Endometrium (tissue), 2 donors: ENCODE measurements around the gene NTN1.

Experiments
- FAIRE-seq: peaks from 2 replicates; lab custom pipeline; 2012; peaks lifted over from hg19 to GRCh38; lab: Jason Lieb, UNC
- donor health status: control.
- donor health status: control.

The NTN1 gene

GRCh38 chr17:9273428-9274391 lies 252.4 kb downstream of the NTN1 start:
- FAIRE-seq = no peak

- FAIRE-seq = no peak
Measured at GRCh38 chr17:9274973-9275372, 253.7 kb downstream of the NTN1 start.

DNA sequence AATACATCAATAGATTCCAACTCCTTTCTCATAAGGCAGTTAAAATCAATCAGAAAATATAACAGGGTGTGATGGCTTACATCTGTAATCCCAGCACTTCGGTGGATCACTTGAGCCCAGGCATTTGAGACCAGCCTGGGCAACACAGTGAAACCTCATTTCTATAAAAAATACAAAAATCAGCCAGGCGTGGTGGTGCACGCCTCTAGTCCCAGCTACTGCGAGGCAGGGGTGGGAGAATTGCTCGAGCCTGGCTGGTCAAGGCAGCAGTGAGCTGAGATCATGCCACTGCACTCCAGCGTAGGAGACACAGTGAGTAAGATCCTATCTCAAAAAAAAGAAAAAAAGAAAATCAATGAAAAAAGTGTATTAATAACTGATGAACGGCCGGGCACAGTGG lies 258.6 kb downstream of the NTN1 start:
- FAIRE-seq = no peak

DNA sequence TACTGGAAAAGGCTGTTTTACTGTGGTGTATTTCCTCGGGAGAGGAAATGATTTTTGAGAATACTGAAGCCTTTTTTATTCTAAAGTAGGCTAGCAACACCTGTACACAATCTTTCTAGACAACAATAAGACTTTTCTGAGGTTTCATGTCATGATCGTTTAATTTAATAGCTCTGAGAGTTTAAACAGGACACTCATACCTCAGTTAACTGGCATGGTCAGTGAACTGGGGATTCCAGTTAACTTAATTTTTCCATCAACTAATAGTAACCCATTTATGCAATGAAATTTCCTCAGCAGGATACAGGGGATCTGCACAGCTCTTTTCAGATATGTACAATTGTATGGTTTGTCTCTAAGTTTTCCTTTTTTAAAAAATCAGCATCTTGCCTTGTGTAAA lies 262.6 kb downstream of the NTN1 start:
- no peak for FAIRE-seq

DNA sequence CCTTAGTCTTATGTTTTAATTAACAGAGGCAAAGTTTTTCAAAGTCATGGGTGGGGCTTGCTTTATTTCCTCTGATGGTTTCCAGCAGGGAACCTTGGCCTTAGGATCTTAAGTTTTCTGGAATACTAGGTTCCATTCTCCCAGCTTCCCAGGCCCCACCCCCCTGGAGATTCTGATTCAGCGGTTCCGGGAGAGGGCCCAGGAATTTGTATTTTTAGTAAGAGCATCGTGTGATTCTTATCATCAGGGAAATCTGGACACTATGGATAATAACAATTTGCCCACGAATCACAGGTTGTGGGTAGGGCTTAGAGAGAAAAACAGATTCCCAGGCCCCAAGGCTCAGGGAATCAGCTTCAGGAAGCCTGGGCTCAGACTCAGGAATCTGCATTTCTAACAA lies 263.6 kb downstream of the NTN1 start:
- FAIRE-seq = no peak

DNA sequence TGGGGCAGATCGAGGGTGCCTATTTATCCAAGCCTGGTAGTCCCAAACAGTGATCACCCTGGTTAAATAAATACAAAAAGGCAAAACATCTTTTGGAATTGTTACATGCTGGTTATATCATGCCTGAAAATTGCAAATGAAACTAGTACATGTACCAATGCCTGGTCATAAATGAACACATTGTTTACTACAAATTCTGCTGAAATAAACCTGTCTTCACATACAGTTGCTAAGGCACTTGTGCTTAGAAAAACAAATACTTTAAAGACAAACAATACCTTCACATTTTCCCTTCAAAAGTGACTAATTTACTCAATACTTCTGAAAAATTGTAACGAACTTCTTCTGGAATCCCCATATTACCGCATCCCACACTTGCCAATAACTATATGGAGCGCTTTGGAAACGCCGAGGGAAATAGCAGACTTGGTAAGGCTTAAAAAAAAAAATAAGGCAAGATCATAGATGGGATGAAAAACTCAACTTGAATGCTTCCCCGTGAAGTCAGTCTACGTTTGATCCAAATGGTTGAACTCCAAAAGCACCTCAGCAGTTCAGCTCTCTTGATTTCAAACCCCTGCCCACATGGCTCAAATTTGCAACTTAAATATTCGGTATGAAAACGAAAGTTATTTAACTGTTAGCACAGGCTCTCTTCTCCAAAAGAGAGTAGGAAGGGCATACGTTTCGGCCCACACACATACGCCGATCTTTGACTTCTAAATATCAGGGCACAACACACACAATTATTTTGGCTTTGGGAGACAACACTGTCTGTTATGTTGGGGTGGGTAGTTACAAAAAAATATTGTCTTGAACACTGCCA lies 264.5 kb downstream of the NTN1 start:
- FAIRE-seq = no peak

- FAIRE-seq = no peak
Measured at GRCh38 chr17:9286434-9286833, 265.1 kb downstream of the NTN1 start.

DNA sequence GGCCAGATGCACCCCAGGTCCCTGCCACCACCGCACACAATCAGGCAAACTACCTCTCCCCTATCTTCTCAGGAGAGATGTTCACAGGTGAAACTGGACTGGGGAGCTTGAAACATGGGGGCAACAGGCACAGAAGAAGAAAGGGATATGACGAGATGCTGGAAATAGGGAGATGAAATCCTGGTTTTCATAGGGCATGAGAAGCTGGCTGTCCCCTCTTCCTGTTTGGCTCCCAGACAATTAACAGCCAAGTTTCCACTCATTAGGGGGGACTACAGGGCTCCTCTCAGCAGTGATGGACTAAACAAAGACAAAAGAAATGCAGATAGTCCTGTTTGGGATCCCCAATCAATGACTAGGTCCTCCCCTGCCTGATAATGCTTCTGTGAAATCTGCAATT lies 266.0 kb downstream of the NTN1 start:
- FAIRE-seq = no peak

GRCh38 chr17:9290226-9290613 lies 268.9 kb downstream of the NTN1 start:
- FAIRE-seq = no peak

DNA sequence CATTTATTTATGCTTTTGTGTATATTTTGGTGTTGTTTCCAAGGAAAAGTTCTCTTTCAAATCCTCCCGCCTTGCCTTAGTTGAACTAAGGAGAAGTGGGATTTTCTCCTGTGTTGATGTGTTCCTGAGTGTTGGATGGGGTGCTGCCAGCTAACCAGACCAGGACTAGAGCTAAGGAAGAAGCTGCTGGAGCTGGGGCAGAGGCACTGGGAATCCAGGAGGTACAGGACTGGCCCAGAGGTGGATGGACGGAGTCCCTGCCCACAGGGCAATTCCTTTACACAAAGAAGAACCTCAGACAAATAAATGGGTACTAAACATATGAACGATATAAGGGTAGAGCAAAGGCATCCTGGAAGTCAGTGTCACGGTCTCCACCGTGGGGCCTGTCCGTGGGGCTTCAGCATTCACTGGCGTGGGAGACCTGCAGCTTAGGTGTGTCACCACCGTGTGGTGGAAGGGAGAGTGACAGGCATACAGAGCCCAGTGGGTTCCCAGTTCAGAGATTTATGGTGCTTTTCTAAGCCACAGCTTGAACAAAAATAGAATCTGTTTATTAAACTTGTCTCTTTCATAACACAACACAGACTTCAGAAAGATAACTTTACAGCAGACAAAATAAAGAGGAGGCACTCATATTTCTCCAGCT lies 270.7 kb downstream of the NTN1 start:
- FAIRE-seq = no peak

DNA sequence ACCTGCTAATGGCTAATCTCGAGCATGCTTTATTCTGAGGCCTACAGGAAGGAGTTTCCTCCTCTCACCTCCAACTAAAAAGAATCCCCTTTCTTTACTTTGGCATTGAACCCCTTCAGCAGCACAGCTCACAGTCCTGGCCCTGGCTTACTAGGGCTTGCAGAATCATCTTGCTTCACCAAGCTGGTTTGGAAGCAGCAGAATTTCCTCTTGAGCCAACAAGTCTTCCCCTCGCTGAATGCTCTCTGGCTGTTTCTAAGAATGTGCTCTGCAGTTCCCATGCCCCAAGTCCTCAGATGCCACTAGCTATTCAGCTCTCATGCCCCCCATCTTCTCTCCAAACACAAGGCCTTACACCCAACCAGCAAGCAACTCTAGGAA lies 271.2 kb downstream of the NTN1 start:
- no peak for FAIRE-seq
